SK-N-SH treated with all-trans-retinoic acid at 6 μM for 48 hours (cell line): ENCODE results near the gene BSN.

Experiments
- ATAC-seq: fragments of 200-7000 bp; cut with Tn5 transposase; 3 replicates; pipeline ENCODE4 v1.9.1; 2020; ENCODE audit warnings: mild to moderate bottlenecking, moderate library complexity
- ARNTL ChIP-seq: fragments of 450-650 bp; formaldehyde crosslinking; IDR thresholded peaks from 2 replicates; pipeline ENCODE4 v1.5.0; 2020; ENCODE audit warnings: low read depth, mild to moderate bottlenecking, moderate library complexity, borderline replicate concordance
- BACH2 ChIP-seq: fragments of 250-450 bp; sonication (Bioruptor Pico); IDR thresholded peaks from 2 replicates; pipeline ENCODE4 v1.9.0; 2021; ENCODE audit warnings: mild to moderate bottlenecking, borderline replicate concordance
- CSDC2 ChIP-seq: fragments of 250-450 bp; sonication (Bioruptor Pico); IDR thresholded peaks from 2 replicates; pipeline ENCODE4 v1.5.0; 2020; ENCODE audit warnings: mild to moderate bottlenecking, moderate library complexity
- ESRRG ChIP-seq: fragments of 250-450 bp; sonication (Bioruptor Pico); IDR thresholded peaks from 2 replicates; pipeline ENCODE4 v1.6.1; 2021; ENCODE audit warnings: mild to moderate bottlenecking
- GLIS3 ChIP-seq: fragments of 250-450 bp; sonication (Bioruptor Pico); IDR thresholded peaks from 2 replicates; pipeline ENCODE4 v1.5.0; 2020; ENCODE audit warnings: mild to moderate bottlenecking, moderate library complexity
- ISL1 ChIP-seq: fragments of 250-450 bp; sonication (Bioruptor Pico); IDR thresholded peaks from 2 replicates; pipeline ENCODE4 v2.1.2; 2022; ENCODE audit warnings: mild to moderate bottlenecking, moderate library complexity
- OSR1 ChIP-seq: fragments of 250-450 bp; sonication (Bioruptor Pico); IDR thresholded peaks from 2 replicates; pipeline ENCODE4 v1.8.0; 2022; ENCODE audit warnings: moderate library complexity, mild to moderate bottlenecking, inconsistent platforms
- PPARA ChIP-seq: fragments of 250-450 bp; sonication (Bioruptor Pico); IDR thresholded peaks from 2 replicates; pipeline ENCODE4 v1.5.0; 2020; ENCODE audit warnings: mild to moderate bottlenecking, borderline replicate concordance
- RARB ChIP-seq: fragments of 250-450 bp; sonication (Bioruptor Pico); IDR thresholded peaks from 2 replicates; pipeline ENCODE4 v1.8.0; 2021; ENCODE audit warnings: mild to moderate bottlenecking, moderate library complexity
- SNAI2 ChIP-seq: fragments of 250-450 bp; sonication (Bioruptor Pico); IDR thresholded peaks from 2 replicates; pipeline ENCODE4 v1.5.0; 2020; ENCODE audit warnings: mild to moderate bottlenecking, moderate library complexity
- TCF4 ChIP-seq: fragments of 250-450 bp; sonication (Bioruptor Pico); IDR thresholded peaks from 2 replicates; pipeline ENCODE4 v1.8.0; 2021; ENCODE audit warnings: mild to moderate bottlenecking, moderate library complexity, borderline replicate concordance
- TOX ChIP-seq: fragments of 250-450 bp; sonication (Bioruptor Pico); IDR thresholded peaks from 2 replicates; pipeline ENCODE4 v1.8.0; 2021; ENCODE audit warnings: mild to moderate bottlenecking, moderate library complexity, borderline replicate concordance
- ZC3H10 ChIP-seq: fragments of 250-450 bp; sonication (Bioruptor Pico); IDR thresholded peaks from 2 replicates; pipeline ENCODE4 v1.5.1; 2021; ENCODE audit warnings: mild to moderate bottlenecking, moderate library complexity
- ZFP3 ChIP-seq: fragments of 250-450 bp; sonication (Bioruptor Pico); IDR thresholded peaks from 2 replicates; pipeline ENCODE4 v1.5.0; 2020; ENCODE audit warnings: mild to moderate bottlenecking, moderate library complexity
- ZFP30 ChIP-seq: fragments of 450-650 bp; formaldehyde crosslinking; IDR thresholded peaks from 2 replicates; pipeline ENCODE4 v1.5.0; 2022; ENCODE audit warnings: mild to moderate bottlenecking, moderate library complexity
- ZNF565 ChIP-seq: fragments of 450-650 bp; formaldehyde crosslinking; conservative IDR thresholded peaks from 2 replicates; pipeline ENCODE4 v1.5.0; 2020; ENCODE audit warnings: low read depth, mild to moderate bottlenecking, moderate library complexity
- ZNF70 ChIP-seq: fragments of 450-650 bp; formaldehyde crosslinking; IDR thresholded peaks from 2 replicates; pipeline ENCODE4 v1.5.0; 2020; ENCODE audit warnings: mild to moderate bottlenecking, moderate library complexity
- ZNF8 ChIP-seq: fragments of 450-650 bp; formaldehyde crosslinking; IDR thresholded peaks from 2 replicates; pipeline ENCODE4 v1.5.0; 2020; ENCODE audit warnings: mild to moderate bottlenecking, moderate library complexity
- TF ChIP-seq, protein P1 (sequence below): fragments of 250-450 bp; sonication (Bioruptor Pico); IDR thresholded peaks from 2 replicates; pipeline ENCODE4 v1.5.1; 2021; ENCODE audit warnings: mild to moderate bottlenecking, moderate library complexity
- TF ChIP-seq, protein P2 (sequence below): fragments of 250-450 bp; sonication (Bioruptor Pico); IDR thresholded peaks from 2 replicates; pipeline ENCODE4 v1.8.0; 2021; ENCODE audit warnings: low read depth, mild to moderate bottlenecking, moderate library complexity, borderline replicate concordance
- TF ChIP-seq, protein P3 (sequence below): fragments of 250-450 bp; sonication (Bioruptor Pico); IDR thresholded peaks from 2 replicates; pipeline ENCODE4 v1.5.1; 2020; ENCODE audit warnings: low read depth, mild to moderate bottlenecking, moderate library complexity

Gene BSN

DNA sequence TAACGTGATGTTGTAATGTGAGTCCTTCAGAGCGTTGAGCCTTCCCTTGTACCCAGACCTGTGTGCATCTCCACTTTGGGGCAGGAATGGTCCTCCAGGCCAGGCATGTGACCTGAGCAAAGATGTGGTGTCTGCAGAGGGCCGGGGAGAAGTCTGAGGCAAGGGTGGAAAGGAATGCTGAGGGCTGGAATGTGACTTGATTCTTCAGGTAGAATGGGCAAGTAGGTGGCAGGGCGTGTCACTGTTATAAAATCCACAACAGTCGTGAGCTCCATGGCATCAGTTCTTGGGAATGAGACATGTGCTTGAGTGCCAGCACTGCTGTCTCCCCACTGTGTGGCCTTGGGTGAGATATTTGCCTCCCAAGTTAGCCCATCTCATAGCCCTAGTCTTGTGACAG lies 24.0 kb upstream of the BSN start:
- no peak for ATAC-seq
- TF ChIP-seq OSR1, result no peak

DNA sequence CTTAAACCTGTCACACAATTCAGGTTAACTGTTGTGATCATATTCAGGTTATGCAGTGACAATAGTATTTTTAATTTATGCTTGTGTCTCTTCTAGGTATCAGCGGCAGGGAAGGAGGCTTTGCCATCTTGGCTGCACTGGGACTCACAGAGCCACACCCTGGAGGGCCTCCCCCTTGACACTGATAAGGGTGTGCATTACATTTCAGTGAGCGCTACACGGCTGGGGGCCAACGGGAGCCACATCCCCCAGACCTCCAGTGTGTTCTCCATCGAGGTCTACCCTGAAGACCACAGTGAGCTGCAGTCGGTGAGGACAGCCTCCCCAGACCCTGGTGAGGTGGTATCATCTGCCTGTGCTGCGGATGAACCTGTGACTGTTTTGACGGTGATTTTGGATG lies 23.6 kb upstream of the BSN start:
- TF ChIP-seq, protein P1, sequence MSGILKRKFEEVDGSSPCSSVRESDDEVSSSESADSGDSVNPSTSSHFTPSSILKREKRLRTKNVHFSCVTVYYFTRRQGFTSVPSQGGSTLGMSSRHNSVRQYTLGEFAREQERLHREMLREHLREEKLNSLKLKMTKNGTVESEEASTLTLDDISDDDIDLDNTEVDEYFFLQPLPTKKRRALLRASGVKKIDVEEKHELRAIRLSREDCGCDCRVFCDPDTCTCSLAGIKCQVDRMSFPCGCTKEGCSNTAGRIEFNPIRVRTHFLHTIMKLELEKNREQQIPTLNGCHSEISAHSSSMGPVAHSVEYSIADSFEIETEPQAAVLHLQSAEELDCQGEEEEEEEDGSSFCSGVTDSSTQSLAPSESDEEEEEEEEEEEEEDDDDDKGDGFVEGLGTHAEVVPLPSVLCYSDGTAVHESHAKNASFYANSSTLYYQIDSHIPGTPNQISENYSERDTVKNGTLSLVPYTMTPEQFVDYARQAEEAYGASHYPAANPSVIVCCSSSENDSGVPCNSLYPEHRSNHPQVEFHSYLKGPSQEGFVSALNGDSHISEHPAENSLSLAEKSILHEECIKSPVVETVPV (CRISPR knock-in tag), result no peak
- TF ChIP-seq GLIS3, result no peak
- no peak for TF ChIP-seq ZNF8 (CRISPR knock-in tag)
- no peak for TF ChIP-seq SNAI2 (CRISPR knock-in tag)
- TF ChIP-seq, protein P2, sequence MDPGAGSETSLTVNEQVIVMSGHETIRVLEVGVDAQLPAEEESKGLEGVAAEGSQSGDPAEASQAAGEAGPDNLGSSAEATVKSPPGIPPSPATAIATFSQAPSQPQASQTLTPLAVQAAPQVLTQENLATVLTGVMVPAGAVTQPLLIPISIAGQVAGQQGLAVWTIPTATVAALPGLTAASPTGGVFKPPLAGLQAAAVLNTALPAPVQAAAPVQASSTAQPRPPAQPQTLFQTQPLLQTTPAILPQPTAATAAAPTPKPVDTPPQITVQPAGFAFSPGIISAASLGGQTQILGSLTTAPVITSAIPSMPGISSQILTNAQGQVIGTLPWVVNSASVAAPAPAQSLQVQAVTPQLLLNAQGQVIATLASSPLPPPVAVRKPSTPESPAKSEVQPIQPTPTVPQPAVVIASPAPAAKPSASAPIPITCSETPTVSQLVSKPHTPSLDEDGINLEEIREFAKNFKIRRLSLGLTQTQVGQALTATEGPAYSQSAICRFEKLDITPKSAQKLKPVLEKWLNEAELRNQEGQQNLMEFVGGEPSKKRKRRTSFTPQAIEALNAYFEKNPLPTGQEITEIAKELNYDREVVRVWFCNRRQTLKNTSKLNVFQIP (CRISPR knock-in tag), result no peak
- no peak for TF ChIP-seq ESRRG (CRISPR knock-in tag)
- TF ChIP-seq, protein P3, sequence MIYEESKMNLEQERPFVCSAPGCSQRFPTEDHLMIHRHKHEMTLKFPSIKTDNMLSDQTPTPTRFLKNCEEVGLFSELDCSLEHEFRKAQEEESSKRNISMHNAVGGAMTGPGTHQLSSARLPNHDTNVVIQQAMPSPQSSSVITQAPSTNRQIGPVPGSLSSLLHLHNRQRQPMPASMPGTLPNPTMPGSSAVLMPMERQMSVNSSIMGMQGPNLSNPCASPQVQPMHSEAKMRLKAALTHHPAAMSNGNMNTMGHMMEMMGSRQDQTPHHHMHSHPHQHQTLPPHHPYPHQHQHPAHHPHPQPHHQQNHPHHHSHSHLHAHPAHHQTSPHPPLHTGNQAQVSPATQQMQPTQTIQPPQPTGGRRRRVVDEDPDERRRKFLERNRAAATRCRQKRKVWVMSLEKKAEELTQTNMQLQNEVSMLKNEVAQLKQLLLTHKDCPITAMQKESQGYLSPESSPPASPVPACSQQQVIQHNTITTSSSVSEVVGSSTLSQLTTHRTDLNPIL (CRISPR knock-in tag), result no peak
- TF ChIP-seq ZFP30 (CRISPR knock-in tag), result no peak
- no peak for TF ChIP-seq ZFP3 (CRISPR knock-in tag)
- TF ChIP-seq TCF4, result no peak
- TF ChIP-seq BACH2 (CRISPR knock-in tag), result no peak
- TF ChIP-seq ZC3H10 (CRISPR knock-in tag), result no peak
- TF ChIP-seq CSDC2 (CRISPR knock-in tag), result no peak
- TF ChIP-seq RARB (CRISPR knock-in tag), result no peak
- no peak for TF ChIP-seq TOX (CRISPR knock-in tag)
- no peak for ATAC-seq

DNA sequence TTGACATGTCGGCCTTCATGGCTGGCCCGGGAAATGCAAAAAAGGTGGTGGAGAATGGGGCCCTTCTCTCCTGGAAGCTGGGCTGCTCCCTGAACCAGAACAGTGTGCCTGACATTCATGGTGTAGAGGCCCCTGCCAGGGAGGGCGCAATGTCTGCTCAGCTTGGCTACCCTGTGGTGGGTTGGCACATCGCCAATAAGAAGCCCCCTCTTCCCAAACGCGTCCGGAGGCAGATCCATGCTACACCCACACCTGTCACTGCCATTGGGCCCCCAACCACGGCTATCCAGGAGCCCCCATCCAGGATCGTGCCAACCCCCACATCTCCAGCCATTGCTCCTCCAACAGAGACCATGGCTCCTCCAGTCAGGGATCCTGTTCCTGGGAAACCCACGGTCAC lies 23.1 kb upstream of the BSN start:
- TF ChIP-seq GLIS3 (no peak), ZNF70 (CRISPR knock-in tag) (no peak), RARB (CRISPR knock-in tag) (no peak), TOX (CRISPR knock-in tag) (no peak), PPARA (CRISPR knock-in tag) (no peak), ZNF565 (CRISPR knock-in tag) (no peak), ARNTL (no peak), OSR1 (no peak), ZFP30 (CRISPR knock-in tag) (no peak), CSDC2 (CRISPR knock-in tag) (no peak), SNAI2 (CRISPR knock-in tag) (no peak), ISL1 (no peak), ZC3H10 (CRISPR knock-in tag) (no peak)
- TF ChIP-seq, protein P3 (CRISPR knock-in tag), result no peak
- TF ChIP-seq, protein P2 (CRISPR knock-in tag), result no peak
- TF ChIP-seq, protein P1 (CRISPR knock-in tag), result no peak

More for the DNA sequence above, 23.1 kb upstream of the BSN start:
- ATAC-seq, result no peak
